Measurements from ENCODE around the gene IRX6.

DNA sequence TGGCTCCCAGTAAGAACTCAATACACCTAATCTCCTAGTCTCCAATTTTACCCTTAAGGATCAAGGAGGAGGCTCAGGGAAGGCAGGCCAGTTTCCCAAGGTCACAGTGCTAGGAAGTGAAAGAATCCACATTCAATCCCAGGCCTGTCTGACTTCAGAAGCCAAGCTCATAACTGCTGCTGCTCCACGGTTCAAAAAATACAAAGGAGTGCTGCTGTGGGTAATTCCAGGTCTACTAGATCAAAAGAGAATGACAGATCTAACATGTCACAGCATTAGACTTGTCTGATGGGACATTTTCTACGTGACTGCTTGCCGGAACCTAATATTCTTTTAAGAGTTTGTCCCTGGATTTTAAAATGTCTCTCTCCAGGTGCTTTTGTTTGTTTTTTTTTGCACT is 48.8 kb upstream of the IRX6 start:
- no peak for TF ChIP-seq POLR2AphosphoS5 (IDR thresholded peaks at IDR 0.05; ENCODE audit: low read depth, low read length)
- no peak for TF ChIP-seq POLR2A (IDR thresholded peaks at IDR 0.05; ENCODE audit: low read depth, low read length)
- no peak for TF ChIP-seq TAF1 (IDR thresholded peaks at IDR 0.05; ENCODE audit: borderline replicate concordance, low read depth, low read length)
